IPS-18a (cell line): ENCODE measurements around the gene RAPH1.

Experiments used
- H3K27ac ChIP-seq: one replicate; pipeline ENCODE4 v1.5.1; 2013; ENCODE audit warnings: low read length
- H3K27me3 ChIP-seq: one replicate; pipeline ENCODE4 v1.6.1; 2013; ENCODE audit warnings: mild to moderate bottlenecking, low read length; ENCODE audit not compliant: control insufficient read depth, insufficient read depth
- H3K36me3 ChIP-seq: one replicate; pipeline ENCODE4 v1.6.1; 2013; ENCODE audit warnings: low read depth, low read length; ENCODE audit not compliant: control insufficient read depth
- H3K4me1 ChIP-seq: one replicate; pipeline ENCODE4 v1.6.1; 2013; ENCODE audit warnings: low read depth, low read length; ENCODE audit not compliant: control insufficient read depth
- H3K4me3 ChIP-seq: one replicate; pipeline ENCODE4 v1.5.1; 2013; ENCODE audit warnings: low read length
- H3K9ac ChIP-seq: one replicate; pipeline ENCODE4 v1.6.1; 2013; ENCODE audit warnings: mild to moderate bottlenecking, low read length, moderate library complexity
- H3K9me3 ChIP-seq: one replicate; pipeline ENCODE4 v1.6.1; 2013; ENCODE audit warnings: low read depth, low read length; ENCODE audit not compliant: control insufficient read depth

Gene RAPH1

DNA sequence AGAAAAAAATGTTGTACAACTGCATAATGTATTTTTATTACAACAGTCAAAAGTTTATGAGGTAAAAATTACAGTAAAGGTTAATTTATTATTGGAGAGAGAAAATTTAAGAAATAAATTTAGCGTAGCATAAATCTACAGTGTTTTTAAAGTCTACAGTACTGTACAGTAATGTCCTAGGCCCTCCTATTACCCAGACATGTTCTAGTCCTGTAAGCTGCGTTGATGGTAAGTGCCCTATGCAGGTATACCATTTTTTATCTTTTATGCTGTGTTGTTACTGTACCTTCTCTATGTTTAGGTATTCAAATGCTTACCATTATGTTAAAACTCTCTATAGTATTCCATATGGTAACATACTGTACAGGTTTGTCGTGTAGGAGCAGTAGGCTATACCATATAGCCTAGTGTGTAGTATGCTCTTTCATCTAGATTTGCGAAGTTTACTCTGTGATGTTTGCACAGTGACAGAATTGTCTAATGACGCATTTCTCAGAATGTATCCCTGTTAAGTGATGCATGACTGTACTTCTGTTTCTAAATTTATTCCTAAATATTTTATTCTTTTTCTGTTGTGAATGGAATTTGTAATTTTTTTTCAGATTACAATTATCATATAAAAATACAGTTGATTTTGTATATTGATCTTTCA lies 182.4 kb downstream of the RAPH1 start:
- no peaks in the 10 kb centered on the region for H3K27me3 ChIP-seq
- no peak overlapping the region for H3K27ac ChIP-seq
- H3K4me1 ChIP-seq = no peaks in the 10 kb centered on the region
- no peak overlapping the region for H3K4me3 ChIP-seq
- no peaks in the 10 kb centered on the region for H3K36me3 ChIP-seq
- no peak overlapping the region for H3K9ac ChIP-seq
- H3K9me3 ChIP-seq = no peaks in the 10 kb centered on the region

DNA sequence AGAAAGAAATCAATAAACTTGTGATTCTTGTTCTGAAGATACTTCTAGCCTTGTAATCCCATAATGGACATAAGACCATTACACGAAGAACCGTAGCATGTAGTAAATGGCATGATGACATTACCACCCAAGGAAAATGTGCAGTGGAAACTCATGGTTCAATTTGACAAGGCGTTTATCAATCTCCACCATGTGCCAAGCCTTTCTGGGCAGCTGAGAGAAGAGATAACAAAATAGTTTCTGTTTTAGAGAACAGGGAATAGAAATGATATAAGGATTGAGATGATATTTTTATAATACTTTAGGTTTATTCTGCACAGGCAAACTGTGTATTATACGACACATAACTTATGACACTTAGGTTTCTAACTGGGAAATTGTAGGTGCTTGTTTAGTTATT lies 187.7 kb downstream of the RAPH1 start:
- Histone ChIP-seq H3K27ac (no peak overlapping the region), H3K4me3 (no peak overlapping the region), H3K36me3 (peaks cover 9% of the 10 kb centered on the region), H3K9ac (no peak overlapping the region), H3K27me3 (no peaks in the 10 kb centered on the region), H3K9me3 (no peaks in the 10 kb centered on the region), H3K4me1 (no peaks in the 10 kb centered on the region)

DNA sequence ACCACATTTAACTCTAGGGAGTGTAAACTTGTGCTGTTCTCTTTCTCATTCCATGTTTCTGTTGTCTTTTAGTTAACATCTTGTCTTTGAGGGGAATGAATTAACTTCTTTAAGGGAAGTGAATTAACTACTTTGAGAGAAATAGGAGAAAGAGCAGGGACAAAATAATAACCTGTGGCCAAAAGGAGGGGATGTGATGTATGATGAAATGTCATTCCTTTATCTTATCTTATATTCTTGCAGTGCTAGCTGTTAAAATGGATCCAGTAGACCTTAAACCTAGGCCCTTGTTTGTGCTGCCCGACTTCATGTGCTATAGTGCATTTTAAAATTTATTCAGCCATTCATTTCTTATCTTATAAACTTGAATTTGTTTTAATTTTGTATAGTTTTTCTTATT lies 188.5 kb downstream of the RAPH1 start:
- H3K27me3 ChIP-seq = no peaks in the 10 kb centered on the region
- peaks cover 9% of the 10 kb centered on the region for H3K36me3 ChIP-seq

DNA sequence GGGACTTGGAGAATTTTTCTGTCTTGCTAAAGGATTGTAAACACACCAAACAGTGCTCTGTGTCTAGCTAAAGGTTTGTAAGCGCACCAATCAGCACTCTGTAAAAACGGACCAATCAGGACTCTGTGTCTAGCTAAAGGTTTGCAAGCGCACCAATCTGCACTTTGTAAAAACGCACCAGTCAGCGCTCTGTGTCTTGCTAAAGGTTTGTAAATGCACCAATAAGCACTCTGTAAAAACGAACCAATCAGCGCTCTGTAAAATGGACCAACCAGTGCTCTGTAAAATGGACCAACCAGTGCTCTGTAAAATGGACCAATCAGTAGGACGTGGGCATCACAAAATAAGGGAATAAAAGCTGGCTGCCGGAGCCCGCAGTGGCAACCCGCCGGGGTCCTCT lies 190.4 kb downstream of the RAPH1 start:
- peaks cover 9% of the 10 kb centered on the region for H3K36me3 ChIP-seq
- no peaks in the 10 kb centered on the region for H3K9me3 ChIP-seq
- no peak overlapping the region for H3K4me3 ChIP-seq
- H3K9ac ChIP-seq = no peak overlapping the region
- H3K27ac ChIP-seq = no peak overlapping the region
- no peaks in the 10 kb centered on the region for H3K27me3 ChIP-seq
- H3K4me1 ChIP-seq = peaks cover 12% of the 10 kb centered on the region

More for the DNA sequence above, 188.5 kb downstream of the RAPH1 start:
- no peak overlapping the region for H3K9ac ChIP-seq
- no peaks in the 10 kb centered on the region for H3K4me1 ChIP-seq
- no peak overlapping the region for H3K4me3 ChIP-seq
- H3K27ac ChIP-seq = no peak overlapping the region
- no peaks in the 10 kb centered on the region for H3K9me3 ChIP-seq
